Renal cortex interstitium (tissue), 11 donors: Measurements from ENCODE around the gene CORIN. TPM values are rescaled to one million over a fixed set of nuclear protein-coding genes. Genes with fewer than 3 reads are reported as not detected.
"Not testable (repeated sequence)": the region's sequence is repeated elsewhere in the genome, so short reads cannot be mapped to it uniquely, and the experiment has no call there.

Experiments used
- DNase-seq, 11 donors: peaks; one replicate each; pipeline ENCODE4 v3.0.0-alpha.2; 2013; ENCODE audit warnings: low read depth in 9 of 11, low spot score in 4 of 11; ENCODE audit errors: extremely low read depth in 1 of 11
- polyA plus RNA-seq, 3 donors: library from polyadenylated mRNA; unstranded; fragments of 120-200 nt; gene quantifications; one replicate each; pipeline ENCODE4 v1.2.1, GENCODE V29; 2013; ENCODE audit not compliant: insufficient read length in 3 of 3

CORIN gene
- polyA plus RNA-seq, 3 donors = 4.4 to 5.8 (median 4.5) TPM

- peak in 1 of 11 donors; percentile 36 for DNase-seq
These were observed 132.4 kb downstream of the CORIN start for GRCh38 chr4:47705326-47705981.

- peak in 8 of 11 donors; percentile 32 to 56 (median 44) for DNase-seq
These were observed 133.1 kb downstream of the CORIN start for GRCh38 chr4:47704693-47705325.

DNA sequence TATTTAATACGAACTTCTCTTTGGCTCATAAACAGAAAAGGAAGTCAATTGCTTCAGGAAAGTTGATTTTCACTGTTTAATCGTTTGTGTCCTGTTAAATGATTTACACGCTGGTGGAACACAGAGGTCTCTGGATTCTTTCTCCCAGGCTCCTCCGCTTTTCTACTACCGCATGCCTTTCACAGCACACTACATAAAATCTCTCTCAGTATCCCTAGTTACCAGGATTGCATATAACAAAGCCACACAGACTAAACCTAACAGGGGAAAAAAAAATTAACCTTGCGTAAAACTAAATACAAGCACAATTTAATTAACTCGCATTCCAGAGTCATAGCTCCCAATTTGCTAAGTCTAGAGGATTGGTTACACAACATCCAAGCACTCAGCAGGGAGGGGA lies 133.9 kb downstream of the CORIN start:
- peak; percentile 38 to 83 (median 65) for DNase-seq

DNA sequence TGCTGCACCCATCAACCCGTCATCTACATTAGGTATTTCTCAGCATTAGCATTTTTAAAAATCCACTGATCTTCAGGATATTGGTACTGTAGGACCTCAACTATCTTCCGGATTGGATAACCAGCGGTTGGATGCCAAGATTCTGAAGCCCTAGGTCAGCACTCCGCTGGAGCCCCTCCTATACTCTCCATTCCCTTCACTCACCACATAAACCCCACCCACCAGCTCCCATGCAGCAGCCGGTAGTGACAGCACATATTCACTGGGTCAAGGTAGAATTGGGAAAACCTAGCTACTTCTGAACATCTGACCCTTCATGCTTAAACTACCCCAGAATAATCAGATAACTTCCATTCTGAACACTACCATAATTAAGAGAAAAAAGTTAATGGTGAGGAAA lies 134.9 kb downstream of the CORIN start:
- peak in 1 of 11 donors; percentile 7 for DNase-seq

DNA sequence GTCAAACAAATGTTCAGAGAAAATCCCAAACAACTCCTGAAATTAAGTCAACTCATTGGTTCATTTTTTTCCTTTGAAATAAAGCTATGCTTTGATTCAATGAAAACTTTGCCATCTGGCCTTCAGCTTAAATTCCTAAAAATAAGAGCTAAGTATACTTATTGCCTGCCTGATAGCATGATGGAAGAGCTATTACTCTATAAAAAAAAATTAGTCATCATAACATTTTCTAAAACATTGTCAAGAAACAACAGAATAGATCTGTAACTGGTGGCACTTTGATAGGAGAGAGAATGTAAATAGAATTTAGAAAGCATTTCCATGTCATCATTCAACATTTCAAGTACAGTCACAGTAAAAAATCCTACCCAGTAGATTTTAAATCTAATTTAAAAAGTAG lies 136.6 kb downstream of the CORIN start:
- DNase-seq = no peak

DNA sequence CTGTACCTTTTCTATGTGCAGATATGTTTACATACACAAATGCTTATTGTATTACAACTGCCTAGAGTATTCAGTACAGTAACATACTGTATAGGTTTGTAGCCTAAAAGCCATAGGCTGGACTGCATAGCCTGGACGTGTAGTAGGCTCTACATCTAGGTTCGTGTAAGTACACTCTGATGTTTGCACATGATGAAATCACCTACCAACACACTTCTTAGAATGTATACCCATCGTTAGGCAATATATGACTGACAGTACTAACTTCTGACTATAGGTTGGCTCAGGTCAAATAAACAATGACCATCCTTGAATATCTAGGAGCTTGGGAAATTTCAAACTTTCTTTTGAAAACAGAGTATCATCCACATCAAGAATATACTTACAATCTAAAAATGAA lies 139.0 kb downstream of the CORIN start:
- DNase-seq = no peak

- no peak for DNase-seq
These were observed 141.0 kb downstream of the CORIN start for GRCh38 chr4:47696823-47697222.

- DNase-seq = no peak
These were observed 142.6 kb downstream of the CORIN start for GRCh38 chr4:47695260-47695659.

- DNase-seq = no peak
These were observed 143.5 kb downstream of the CORIN start for GRCh38 chr4:47694322-47694721.

GRCh38 chr4:47692691-47693090 lies 145.2 kb downstream of the CORIN start:
- no peak for DNase-seq

GRCh38 chr4:47691757-47692383 lies 146.0 kb downstream of the CORIN start:
- not testable (repeated sequence) for DNase-seq

DNA sequence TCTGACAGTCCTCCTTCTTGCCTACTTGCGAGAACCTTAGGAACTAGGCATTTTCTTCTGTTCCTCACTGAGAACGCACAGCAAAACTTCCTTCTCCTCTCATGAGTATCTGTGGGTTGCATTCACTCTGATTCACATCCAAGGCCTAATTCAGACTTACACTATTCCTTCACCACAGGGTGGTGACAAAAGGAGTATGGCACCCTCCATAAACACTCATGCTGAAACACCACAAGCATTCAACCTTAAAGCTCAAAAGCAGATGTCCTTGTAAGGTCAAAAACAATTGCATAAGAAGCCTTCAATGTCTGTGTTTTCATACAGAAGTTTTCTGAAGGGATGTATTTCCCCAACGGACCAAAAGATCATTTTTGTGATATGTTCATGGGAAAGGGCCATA lies 147.3 kb downstream of the CORIN start:
- no peak for DNase-seq

- DNase-seq = peak in 2 of 11 donors; percentile 29 to 34
These were observed 151.5 kb downstream of the CORIN start for GRCh38 chr4:47686294-47686872.

GRCh38 chr4:47675806-47676205 lies 162.1 kb downstream of the CORIN start:
- DNase-seq = no peak

GRCh38 chr4:47674144-47674543 lies 163.7 kb downstream of the CORIN start:
- no peak for DNase-seq

GRCh38 chr4:47672696-47673095 lies 165.2 kb downstream of the CORIN start:
- no peak for DNase-seq

GRCh38 chr4:47669946-47670345 lies 167.9 kb downstream of the CORIN start:
- DNase-seq = peak in 2 of 11 donors; percentile 9 to 11

DNA sequence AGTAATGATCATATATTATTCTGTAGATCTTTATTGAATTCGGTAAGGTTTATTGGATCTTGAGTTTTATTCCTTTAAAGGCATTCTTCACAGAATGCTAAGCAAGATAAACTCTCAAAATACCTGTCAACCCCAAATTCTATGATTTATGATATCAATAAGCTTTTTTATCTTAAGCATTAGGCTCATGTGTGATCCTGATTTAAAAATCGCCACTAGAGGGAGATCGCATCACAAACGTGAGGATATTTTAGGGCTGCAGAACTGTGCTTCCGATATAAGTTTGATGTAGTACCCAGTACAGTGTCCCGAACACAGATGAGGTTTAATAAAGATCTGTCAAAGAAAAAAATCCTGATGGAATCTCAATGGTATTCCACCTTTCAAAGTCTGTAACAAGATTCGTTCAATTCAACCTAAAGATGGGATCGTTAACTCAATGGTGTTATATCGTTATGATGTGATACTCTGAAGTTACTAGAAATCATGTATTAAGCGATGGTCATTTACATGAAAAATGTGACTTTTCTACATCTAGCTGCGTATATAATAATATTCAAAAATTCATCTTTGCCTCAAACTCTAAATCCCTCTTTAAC lies 169.0 kb downstream of the CORIN start:
- peak; percentile 36 to 69 (median 52) for DNase-seq

GRCh38 chr4:47668256-47668655 lies 169.6 kb downstream of the CORIN start:
- DNase-seq = no peak

DNA sequence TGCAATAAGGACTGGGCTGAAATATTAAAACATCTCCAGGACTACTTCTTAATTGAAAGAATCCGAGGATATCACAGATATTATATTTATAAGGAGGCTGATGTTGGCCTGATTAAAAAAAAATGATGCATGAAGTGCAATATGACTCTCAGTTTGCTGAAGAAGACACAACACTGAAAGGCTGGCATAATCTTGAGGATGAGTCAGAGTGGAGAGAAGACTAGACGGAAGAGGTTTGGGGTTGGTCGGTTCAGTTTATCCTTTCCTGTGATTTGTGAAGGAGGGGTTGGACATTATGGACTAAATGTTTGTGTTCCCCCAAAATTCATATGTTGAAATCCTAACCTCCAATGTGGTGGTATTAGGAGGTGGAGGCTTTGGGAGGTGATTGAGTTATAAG lies 170.3 kb downstream of the CORIN start:
- DNase-seq = no peak
